A549 treated with CORT108297 at 1 μM for 4 hours (cell line): ENCODE data around the gene ARIH2. TPM values are rescaled to one million over a fixed set of nuclear protein-coding genes. Genes with fewer than 3 reads are reported as not detected.

Experiments
- total RNA-seq: library from RNA; stranded (reverse); fragments of 200-300 nt; extraction: Qiagen RNA extraction; gene quantifications from 5 replicates; pipeline ENCODE4 v1.2.3, GENCODE V29; 2022

The ARIH2 gene
- 56.2 to 63.6 TPM (median 57.0 TPM) in 5 replicates for total RNA-seq

GRCh38 chr3:48918388-48919214 lies at the start of gene ARIH2:
TSS of gene ARIH2 (plus strand) at chr3:48918842. CDS start at chr3:48927559, 8,717 bp downstream.

GRCh38 chr3:48898383-48899234 lies 20.0 kb upstream of the ARIH2 start, which contains the start of gene SLC25A20:
TSS of gene SLC25A20 (minus strand) at chr3:48898882. CDS start at chr3:48898794, 88 bp downstream.

GRCh38 chr3:48989796-48990635 lies 71.4 kb downstream of the ARIH2 start, which contains the start of gene P4HTM:
TSS of gene P4HTM (plus strand) at chr3:48990241. CDS start at chr3:48990257, 16 bp downstream.

GRCh38 chr3:49007068-49007770 lies 88.6 kb downstream of the ARIH2 start, which contains the start of gene WDR6:
TSS of gene WDR6 (plus strand) at chr3:49007391. CDS start at chr3:49007432, 41 bp downstream.

GRCh38 chr3:49017971-49018706 lies 99.5 kb downstream of the ARIH2 start, which contains the start of gene DALRD3:
TSS of gene DALRD3 (minus strand) at chr3:49018580. CDS start at chr3:49018564, 16 bp downstream.

GRCh38 chr3:49021813-49022687 lies 103.4 kb downstream of the ARIH2 start, which contains the start of gene NDUFAF3:
TSS of gene NDUFAF3 (plus strand) at chr3:49022121. CDS start at chr3:49022145, 24 bp downstream.

GRCh38 chr3:49028673-49029562 lies 110.3 kb downstream of the ARIH2 start, which contains the start of gene IMPDH2:
TSS of gene IMPDH2 (minus strand) at chr3:49029398. CDS start at chr3:49029350, 48 bp downstream.

Other genes with a start within 250 kb of the ARIH2 start
- gene NCKIPSD, start 232.9 kb upstream of the ARIH2 start, total RNA-seq: 6.9 to 11.7 TPM (median 9.9 TPM) in 5 replicates
- gene IP6K2, start 201.6 kb upstream of the ARIH2 start, total RNA-seq: 48.8 to 49.9 TPM (median 49.3 TPM) in 5 replicates
- gene PRKAR2A, start 71.0 kb upstream of the ARIH2 start, total RNA-seq: 14.5 to 18.7 TPM (median 17.4 TPM) in 5 replicates
- gene SLC25A20, start 20.0 kb upstream of the ARIH2 start, total RNA-seq: 10.5 to 12.0 TPM (median 11.2 TPM) in 5 replicates
- 12.4 to 21.3 TPM (median 19.6 TPM) in 5 replicates for gene P4HTM, start 71.4 kb downstream of the ARIH2 start, total RNA-seq
- gene WDR6, start 88.5 kb downstream of the ARIH2 start, total RNA-seq: 60.5 to 79.4 TPM (median 74.0 TPM) in 5 replicates
- 18.4 to 26.9 TPM (median 25.6 TPM) in 5 replicates for gene DALRD3, start 99.7 kb downstream of the ARIH2 start, total RNA-seq
- gene NDUFAF3, start 103.3 kb downstream of the ARIH2 start, total RNA-seq: 55.1 to 94.9 TPM (median 94.0 TPM) in 5 replicates
- gene IMPDH2, start 110.6 kb downstream of the ARIH2 start, total RNA-seq: 152 to 164 TPM (median 157 TPM) in 5 replicates
- 37.2 to 41.5 TPM (median 37.6 TPM) in 5 replicates for gene QRICH1, start 175.2 kb downstream of the ARIH2 start, total RNA-seq
- gene QARS1, start 185.9 kb downstream of the ARIH2 start, total RNA-seq: 123 to 155 TPM (median 147 TPM) in 5 replicates
- 18.7 to 26.6 TPM (median 25.1 TPM) in 5 replicates for gene USP19, start 202.0 kb downstream of the ARIH2 start, total RNA-seq
- 80.0 to 111 TPM (median 107 TPM) in 5 replicates for gene LAMB2, start 214.2 kb downstream of the ARIH2 start, total RNA-seq
- gene CCDC71, start 247.5 kb downstream of the ARIH2 start, total RNA-seq: 12.1 to 15.3 TPM (median 14.5 TPM) in 5 replicates